K562 (cell line): Measurements from ENCODE around the gene TMEM266. TPM values are rescaled to one million over a fixed set of nuclear protein-coding genes. Genes with fewer than 3 reads are reported as not detected.

Experiments used
- ATAC-seq: fragments of 200-7000 bp; cut with Tn5 transposase; 3 replicates; pipeline ENCODE4 v1.9.1; 2020; ENCODE audit warnings: moderate library complexity
- BruUV-seq: library from RNA; stranded (reverse); fragments of 400-500 nt; replicated peaks from 2 replicates; lab custom pipeline; 2021; lab: Mats Ljungman, UMichigan
- CTCF ChIA-PET: fragments of 300-600 bp; formaldehyde crosslinking; extraction: SDS; loops from one replicate; lab custom pipeline; 2021; ENCODE audit warnings: low intra/inter-chr PET ratio; lab: Yijun Ruan, JAX
- POLR2A ChIA-PET: fragments of 300-600, 350-650 bp; sonication (Branson Sonifier 250); formaldehyde crosslinking; extraction: SDS; loops from one replicate; lab custom pipeline; 2021; ENCODE audit warnings: antibody characterized with exemption, inconsistent platforms; lab: Yijun Ruan, JAX
- DNase-seq, 4 experiments: peaks; one replicate each; pipeline versions ENCODE4 v3.0.0 to v3.0.0-alpha.2; 2011 to 2018; ENCODE audit warnings: low spot score in 3 of 4, mixed read lengths in 3 of 4; ENCODE audit errors: extremely low read depth in 1 of 4
- FAIRE-seq: peaks from 2 replicates; lab custom pipeline; 2011; peaks lifted over from hg19 to GRCh38; lab: Jason Lieb, UNC
- H2AFZ ChIP-seq: 2 replicates; pipeline ENCODE4 v1.6.0; 2011; ENCODE audit warnings: low read depth, low read length, control low read depth, inconsistent platforms
- H3K27ac ChIP-seq: fragments of 200-600 bp; 3 replicates; pipeline ENCODE4 v1.8.0; 2011; ENCODE audit warnings: low read depth, mild to moderate bottlenecking, control low read depth, inconsistent platforms, low read length, moderate library complexity, mixed read lengths; ENCODE audit errors: extremely low read depth
- H3K27me3 ChIP-seq, 2 experiments: fragments of 300-600 bp in 1 of 2; 2 replicates in 1 of 2; 3 replicates in 1 of 2; pipeline versions ENCODE4 v1.6.0 to v1.8.0; 2011; ENCODE audit warnings: inconsistent platforms in 2 of 2, low read length in 2 of 2, mild to moderate bottlenecking in 1 of 2, mixed read lengths in 1 of 2, moderate library complexity in 1 of 2; ENCODE audit not compliant: control insufficient read depth in 2 of 2, insufficient read depth in 2 of 2
- H3K36me3 ChIP-seq: fragments of 300-600 bp; 3 replicates; pipeline ENCODE4 v1.8.0; 2011; ENCODE audit warnings: mild to moderate bottlenecking, low read length, inconsistent platforms; ENCODE audit not compliant: control insufficient read depth, insufficient read depth
- H3K4me1 ChIP-seq, 2 experiments: fragments of 200-600 bp in 1 of 2; replicated peaks in 1 of 2; 2 replicates in 1 of 2; 3 replicates in 1 of 2; pipeline versions ENCODE4 v1.5.1 to v1.8.0; 2011; ENCODE audit warnings: inconsistent platforms in 2 of 2, low read length in 2 of 2, mild to moderate bottlenecking in 1 of 2, mixed read lengths in 1 of 2, moderate library complexity in 1 of 2; ENCODE audit not compliant: control insufficient read depth in 2 of 2, insufficient read depth in 2 of 2
- H3K4me2 ChIP-seq: 2 replicates; pipeline ENCODE4 v1.6.1; 2011; ENCODE audit warnings: low read length, control low read depth, inconsistent platforms, mixed read lengths; ENCODE audit not compliant: insufficient read depth
- H3K4me3 ChIP-seq: fragments of 200-600 bp; sonication (generic), shearing (Covaris generic); 2 replicates; pipeline ENCODE4 v1.5.1; 2016; ENCODE audit warnings: control low read depth, inconsistent platforms
- H3K79me2 ChIP-seq: fragments of 200-600 bp; 3 replicates; pipeline ENCODE4 v1.8.0; 2011; ENCODE audit warnings: low read length, inconsistent platforms; ENCODE audit not compliant: control insufficient read depth, insufficient read depth
- H3K9ac ChIP-seq, 2 experiments: 2 replicates each; pipeline versions ENCODE4 v1.6.0 to v1.6.1; 2011; ENCODE audit warnings: low read depth in 2 of 2, low read length in 2 of 2, control low read depth in 1 of 2, inconsistent platforms in 1 of 2, mild to moderate bottlenecking in 1 of 2, mixed read lengths in 1 of 2; ENCODE audit not compliant: insufficient read depth in 1 of 2
- H3K9me1 ChIP-seq: one replicate; pipeline ENCODE4 v1.6.0; 2011; ENCODE audit warnings: inconsistent platforms, mild to moderate bottlenecking, low read length, moderate library complexity; ENCODE audit not compliant: control insufficient read depth, insufficient read depth
- H3K9me3 ChIP-seq: replicated peaks from 2 replicates; pipeline ENCODE4 v1.5.1; 2011; ENCODE audit warnings: low read depth, low read length, inconsistent platforms; ENCODE audit not compliant: control insufficient read depth, insufficient read depth
- H4K20me1 ChIP-seq: replicated peaks from 2 replicates; pipeline ENCODE4 v1.6.1; 2011; ENCODE audit warnings: low read length, inconsistent platforms, mixed read lengths; ENCODE audit not compliant: control insufficient read depth, insufficient read depth
- BACH1 ChIP-seq: fragments of 200-800 bp; sonication (Bioruptor generic); IDR thresholded peaks from 2 replicates; pipeline ENCODE4 v1.6.1; 2016; ENCODE audit warnings: missing genetic modification characterization, missing compliant biosample characterization
- EWSR1 ChIP-seq: fragments of 450-650 bp; IDR thresholded peaks from 2 replicates; pipeline ENCODE4 v1.6.1; 2018; ENCODE audit warnings: borderline replicate concordance, mild to moderate bottlenecking, low read depth, moderate library complexity; ENCODE audit not compliant: partially characterized antibody
- FIP1L1 ChIP-seq: fragments of 200-400 bp; formaldehyde crosslinking; IDR thresholded peaks from 2 replicates; pipeline ENCODE4 v1.6.1; 2018; ENCODE audit warnings: mild to moderate bottlenecking, low read depth, low read length; ENCODE audit not compliant: poor library complexity, severe bottlenecking
- KDM2B ChIP-seq: fragments of 250-450 bp; sonication (Bioruptor Pico); IDR thresholded peaks from 2 replicates; pipeline ENCODE4 v1.8.0; 2021; ENCODE audit warnings: mild to moderate bottlenecking, moderate library complexity
- MBD2 ChIP-seq: sonication (generic); IDR thresholded peaks from 2 replicates; pipeline ENCODE4 v1.6.1; 2016; ENCODE audit warnings: low read depth, borderline replicate concordance
- MECOM ChIP-seq: fragments of 250-450 bp; sonication (Bioruptor Pico); IDR thresholded peaks from 2 replicates; pipeline ENCODE4 v1.8.0; 2022; ENCODE audit warnings: inconsistent platforms
- NR2F6 ChIP-seq: fragments of 450-650 bp; formaldehyde crosslinking; IDR thresholded peaks from 2 replicates; pipeline ENCODE4 v1.4.0; 2020; ENCODE audit warnings: mild to moderate bottlenecking
- RBM22 ChIP-seq: fragments of 200-400 bp; formaldehyde crosslinking; IDR thresholded peaks from 2 replicates; pipeline ENCODE4 v1.6.1; 2018; ENCODE audit warnings: low read length, low read depth; ENCODE audit not compliant: poor library complexity, severe bottlenecking
- XRCC3 ChIP-seq: fragments of 450-650 bp; IDR thresholded peaks from 2 replicates; pipeline ENCODE4 v1.6.1; 2017; ENCODE audit warnings: mild to moderate bottlenecking, moderate library complexity
- ZNF24 ChIP-seq: fragments of 450-650 bp; IDR thresholded peaks from 2 replicates; pipeline ENCODE4 v1.6.1; 2016
- in situ Hi-C: fragments of 300-500 bp; cut with MboI; formaldehyde crosslinking; loops from 4 replicates; pipeline ENCODE4 v1.15.0; 2018; ENCODE audit warnings: inconsistent platforms, mixed read lengths
- intact Hi-C: fragments of 100-400 bp; cut with micrococcal nuclease; formaldehyde crosslinking; loops from 2 replicates; pipeline ENCODE4 v1.14.2; 2022
- polyA plus RNA-seq, 8 experiments: library from polyadenylated mRNA; depleted of rRNA in 4 of 8; stranded (reverse) in 5 of 8; unstranded in 3 of 8; fragments of >200 nt; fragmentation: Nextera tagmentation in 2 of 8; fragmentation: Illumina TruSeq in 1 of 8; extraction: Ambion mirVana in 2 of 8; extraction: Trizol in 1 of 8; gene quantifications; 2 replicates each; pipeline versions ENCODE4 v1.2.1 to v1.2.3, GENCODE V29; 2011 to 2014; ENCODE audit warnings: inconsistent platforms in 1 of 8, missing spikeins in 1 of 8
- total RNA-seq, 7 experiments: library from RNA; depleted of rRNA in 6 of 7; stranded (reverse); fragments of >200 nt in 6 of 7; fragmentation: Illumina TruSeq in 2 of 7; extraction: Trizol in 2 of 7; gene quantifications; 2 replicates each; pipeline versions ENCODE4 v1.2.1 to v1.2.3, GENCODE V29; 2011 to 2021; ENCODE audit warnings: low replicate concordance in 1 of 7
- TF ChIP-seq, protein P1 (sequence below): sonication (generic); formaldehyde crosslinking; IDR thresholded peaks from 2 replicates; pipeline ENCODE4 v1.9.0; 2022; ENCODE audit warnings: mild to moderate bottlenecking, missing genetic modification reagents
- TF ChIP-seq, protein P2 (sequence below): sonication (generic); formaldehyde crosslinking; IDR thresholded peaks from 2 replicates; pipeline ENCODE4 v1.8.0; 2022; ENCODE audit warnings: mild to moderate bottlenecking, missing genetic modification reagents

TMEM266 gene
- total and polyA plus RNA-seq, 9 of the 15 experiments (the other 6 are each of a cell fraction or from before 2014, with no cell fraction given), result not detected

DNA sequence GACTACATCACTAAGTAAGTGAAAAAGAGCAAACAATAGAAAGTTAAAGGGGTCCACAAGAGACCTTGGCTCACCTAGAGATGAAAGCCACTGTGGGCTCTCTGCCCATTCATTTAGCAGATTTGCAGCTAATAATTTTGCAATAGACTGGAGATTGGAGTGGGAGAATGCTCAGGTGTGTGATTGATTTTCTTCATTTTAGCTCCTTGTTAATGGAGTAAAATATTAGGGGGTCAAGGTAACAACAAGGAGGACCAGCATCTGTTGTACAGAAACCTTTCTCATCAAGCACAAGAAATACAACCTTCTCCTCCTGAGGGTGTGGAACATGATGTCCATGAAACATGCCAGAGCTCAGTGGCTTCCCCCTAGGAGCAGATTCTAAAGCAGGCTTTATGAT is 63.2 kb downstream of the TMEM266 start:
- H3K4me1 ChIP-seq, result no peaks in the 10 kb centered on the region
- DNase-seq (no peak), ATAC-seq (no peak), FAIRE-seq (no peak)
- ChIA-PET POLR2A (interaction anchor here (0.9 to 1.3 kb wide), 2 partner anchors 16 to 62 kb away, joined by 3 read pairs; no protein-coding TSS in a partner anchor), CTCF (no interaction called here)
- no peaks in the 10 kb centered on the region for H3K36me3 ChIP-seq
- no peak overlapping the region for H3K4me3 ChIP-seq
- no peaks in the 10 kb centered on the region for H3K79me2 ChIP-seq
- no peak overlapping the region for H3K27ac ChIP-seq
- intact Hi-C loops, result no loop called here
- no peak overlapping the region for H2AFZ ChIP-seq
- no peak overlapping the region for H3K4me2 ChIP-seq
- in situ Hi-C loops, result no loop called here
- TF ChIP-seq FIP1L1, result no peak
- TF ChIP-seq, protein P1, sequence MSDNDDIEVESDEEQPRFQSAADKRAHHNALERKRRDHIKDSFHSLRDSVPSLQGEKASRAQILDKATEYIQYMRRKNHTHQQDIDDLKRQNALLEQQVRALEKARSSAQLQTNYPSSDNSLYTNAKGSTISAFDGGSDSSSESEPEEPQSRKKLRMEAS (CRISPR knock-in tag), result no peak
- no peak for TF ChIP-seq BACH1 (tag)
- TF ChIP-seq, protein P2, sequence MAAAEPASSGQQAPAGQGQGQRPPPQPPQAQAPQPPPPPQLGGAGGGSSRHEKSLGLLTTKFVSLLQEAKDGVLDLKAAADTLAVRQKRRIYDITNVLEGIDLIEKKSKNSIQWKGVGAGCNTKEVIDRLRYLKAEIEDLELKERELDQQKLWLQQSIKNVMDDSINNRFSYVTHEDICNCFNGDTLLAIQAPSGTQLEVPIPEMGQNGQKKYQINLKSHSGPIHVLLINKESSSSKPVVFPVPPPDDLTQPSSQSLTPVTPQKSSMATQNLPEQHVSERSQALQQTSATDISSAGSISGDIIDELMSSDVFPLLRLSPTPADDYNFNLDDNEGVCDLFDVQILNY, result no peak
- no peak for TF ChIP-seq RBM22
- TF ChIP-seq KDM2B (CRISPR knock-in tag), result no peak
- no peak for TF ChIP-seq XRCC3
- no peak for TF ChIP-seq ZNF24
- TF ChIP-seq MECOM (CRISPR knock-in tag), result no peak
- TF ChIP-seq MBD2, result no peak
- TF ChIP-seq NR2F6 (CRISPR knock-in tag), result no peak
- TF ChIP-seq EWSR1, result no peak
- H3K9me1 ChIP-seq, result no peaks in the 10 kb centered on the region
- peaks cover 2 to 7% of the 10 kb centered on the region in 2 experiments; a peak in 3 of 5 replicates for H3K27me3 ChIP-seq
- no peak overlapping the region for H3K9ac ChIP-seq
- BruUV-seq, result no TSS peak
- no peaks in the 10 kb centered on the region for H4K20me1 ChIP-seq
- no peaks in the 10 kb centered on the region; the same call in 1 of the 2 replicates for H3K9me3 ChIP-seq
